ENCODE measurements around the gene JAKMIP1.

The JAKMIP1 gene

DNA sequence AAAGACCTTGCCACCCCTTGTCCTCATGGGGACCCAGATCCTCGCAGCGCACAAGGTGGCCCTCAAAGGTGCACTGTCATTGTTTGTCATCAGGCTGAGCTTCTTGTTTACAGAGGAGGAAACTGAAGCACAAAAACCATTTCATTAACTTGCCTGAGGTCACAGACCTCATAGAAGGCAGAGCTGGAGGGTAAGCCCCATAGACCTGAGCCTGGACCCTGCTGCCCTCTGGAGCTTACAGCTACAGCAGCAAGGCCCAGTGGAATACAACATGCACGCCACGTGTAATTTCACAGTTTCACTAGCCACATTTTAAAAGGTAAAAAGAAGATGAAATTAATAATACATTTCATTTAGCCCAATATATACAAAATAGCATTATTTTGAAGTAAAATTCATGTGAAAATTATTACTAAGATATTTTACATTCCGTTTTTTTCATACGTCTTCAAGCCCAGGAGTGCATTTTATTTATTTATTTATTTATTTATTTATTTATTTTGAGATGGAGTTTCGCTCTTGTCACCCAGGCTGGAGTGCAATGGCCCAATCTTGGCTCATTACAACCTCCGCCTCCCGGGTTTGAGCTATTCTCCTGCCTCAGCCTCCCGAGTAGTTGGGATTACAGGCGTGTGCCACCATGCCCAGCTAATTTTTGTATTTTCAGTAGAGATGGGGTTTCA is 8.8 kb downstream of the JAKMIP1 start:
- no peak for DNase-seq (ENCODE audit: low read depth)
- TF ChIP-seq, protein P1, sequence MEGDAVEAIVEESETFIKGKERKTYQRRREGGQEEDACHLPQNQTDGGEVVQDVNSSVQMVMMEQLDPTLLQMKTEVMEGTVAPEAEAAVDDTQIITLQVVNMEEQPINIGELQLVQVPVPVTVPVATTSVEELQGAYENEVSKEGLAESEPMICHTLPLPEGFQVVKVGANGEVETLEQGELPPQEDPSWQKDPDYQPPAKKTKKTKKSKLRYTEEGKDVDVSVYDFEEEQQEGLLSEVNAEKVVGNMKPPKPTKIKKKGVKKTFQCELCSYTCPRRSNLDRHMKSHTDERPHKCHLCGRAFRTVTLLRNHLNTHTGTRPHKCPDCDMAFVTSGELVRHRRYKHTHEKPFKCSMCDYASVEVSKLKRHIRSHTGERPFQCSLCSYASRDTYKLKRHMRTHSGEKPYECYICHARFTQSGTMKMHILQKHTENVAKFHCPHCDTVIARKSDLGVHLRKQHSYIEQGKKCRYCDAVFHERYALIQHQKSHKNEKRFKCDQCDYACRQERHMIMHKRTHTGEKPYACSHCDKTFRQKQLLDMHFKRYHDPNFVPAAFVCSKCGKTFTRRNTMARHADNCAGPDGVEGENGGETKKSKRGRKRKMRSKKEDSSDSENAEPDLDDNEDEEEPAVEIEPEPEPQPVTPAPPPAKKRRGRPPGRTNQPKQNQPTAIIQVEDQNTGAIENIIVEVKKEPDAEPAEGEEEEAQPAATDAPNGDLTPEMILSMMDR (IDR thresholded peaks at IDR 0.05; ENCODE audit: low read depth, low read length, missing control alignments): no peak
- H3K4me3 ChIP-seq (ENCODE audit: low read depth, low read length): no peak overlapping the region

DNA sequence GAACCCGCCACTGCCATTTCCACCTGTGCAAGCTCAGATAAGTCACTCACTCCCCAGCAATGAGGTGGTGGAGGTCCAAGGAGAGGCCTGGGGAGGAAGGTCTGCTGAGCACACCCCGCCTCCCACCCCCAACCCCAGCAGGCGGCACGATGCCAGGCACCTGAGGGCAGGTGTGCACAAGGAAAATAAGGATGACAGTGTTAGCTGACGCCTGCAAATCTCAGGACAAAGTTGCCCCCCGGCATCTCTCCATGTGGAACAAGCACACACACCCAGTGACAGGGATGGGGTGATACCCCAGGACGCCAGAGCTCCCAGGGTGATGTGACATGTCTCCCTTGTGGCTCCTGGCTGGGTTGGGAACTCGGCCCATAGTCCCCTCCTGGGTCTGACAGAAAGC is 9.9 kb downstream of the JAKMIP1 start:
- DNase-seq (ENCODE audit: low read depth): no peak
- TF ChIP-seq, protein P1 (IDR thresholded peaks at IDR 0.05; ENCODE audit: low read depth, low read length, missing control alignments): no peak
- no peak overlapping the region for H3K4me3 ChIP-seq (ENCODE audit: low read depth, low read length)

DNA sequence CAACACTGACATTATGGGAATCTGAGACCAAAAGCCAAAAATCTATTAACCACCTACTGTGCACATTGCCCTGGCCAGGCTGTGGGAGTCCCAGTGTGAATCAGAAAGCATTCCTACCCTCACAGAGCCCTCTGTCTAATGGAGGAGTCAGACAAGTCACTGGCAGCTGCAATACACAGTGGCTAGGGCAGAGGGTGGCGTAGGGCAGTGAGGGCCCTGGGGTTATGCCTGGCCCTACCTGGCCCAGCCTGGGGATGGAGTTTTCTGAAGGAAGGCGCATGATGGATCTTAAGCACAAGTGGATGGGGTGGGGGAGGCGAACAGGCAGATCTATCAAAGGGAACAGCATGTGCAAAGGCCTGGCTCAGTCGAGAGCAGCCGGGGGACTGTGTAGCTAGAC is 10.8 kb downstream of the JAKMIP1 start:
- DNase-seq (ENCODE audit: low read depth): no peak
- H3K4me3 ChIP-seq (ENCODE audit: low read depth, low read length): no peak overlapping the region
- TF ChIP-seq, protein P1 (IDR thresholded peaks at IDR 0.05; ENCODE audit: low read depth, low read length, missing control alignments): no peak

DNA sequence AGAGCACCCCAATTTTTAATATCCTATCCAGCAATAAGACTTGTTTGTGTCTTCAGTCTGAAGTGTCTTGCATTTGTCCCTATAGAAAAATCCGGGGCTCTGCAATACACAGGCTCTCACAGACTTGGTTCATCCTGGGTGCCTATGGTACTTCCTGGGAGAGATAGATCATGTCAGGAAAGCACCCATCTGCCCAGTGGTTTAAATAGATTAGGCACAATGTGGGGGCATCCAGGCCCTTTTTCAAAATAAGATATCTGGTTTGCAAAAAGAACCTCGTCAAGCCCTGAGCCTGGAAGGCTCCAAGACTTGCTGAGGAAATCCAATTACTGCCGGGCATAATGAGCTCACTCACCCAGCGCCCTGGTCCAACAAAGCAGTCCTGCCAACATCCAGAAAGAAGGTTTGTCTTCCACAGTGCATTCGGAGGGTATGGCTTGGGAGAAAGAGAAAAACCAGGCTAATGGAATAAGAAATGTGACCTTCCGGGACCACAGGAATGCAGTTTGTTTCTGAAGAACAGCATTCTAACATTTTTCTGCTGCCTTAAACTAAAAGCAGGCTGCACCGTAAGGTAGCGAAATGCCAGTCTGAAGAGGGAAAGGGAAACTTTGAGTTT is 11.6 kb downstream of the JAKMIP1 start:
- no peak for DNase-seq (ENCODE audit: low read depth)
- no peak overlapping the region for H3K4me3 ChIP-seq (ENCODE audit: low read depth, low read length)
- TF ChIP-seq, protein P1 (IDR thresholded peaks at IDR 0.05; ENCODE audit: low read depth, low read length, missing control alignments): no peak

DNA sequence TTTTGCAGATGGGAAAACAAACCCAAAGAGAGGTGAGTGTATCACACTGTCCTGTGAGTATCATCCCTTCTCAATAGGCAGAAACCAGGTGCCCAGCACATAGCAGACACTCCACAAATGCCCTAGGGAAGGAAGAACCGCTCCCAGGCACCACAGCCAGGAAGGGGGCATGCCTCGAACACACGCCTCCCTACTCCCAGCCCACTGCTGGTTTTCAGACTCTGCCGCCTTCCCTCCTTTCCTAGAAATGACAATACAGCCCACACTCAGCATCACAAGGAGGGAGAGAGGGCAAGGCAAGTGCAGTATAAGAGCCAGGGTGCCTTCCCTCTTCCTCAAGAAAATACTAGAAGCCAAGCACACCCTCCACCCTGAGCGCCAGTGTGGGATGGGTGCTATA is 16.2 kb downstream of the JAKMIP1 start:
- TF ChIP-seq, protein P1 (IDR thresholded peaks at IDR 0.05; ENCODE audit: low read depth, low read length, missing control alignments): no peak
- H3K4me3 ChIP-seq (ENCODE audit: low read depth, low read length): no peak overlapping the region
- no peak for DNase-seq (ENCODE audit: low read depth)

DNA sequence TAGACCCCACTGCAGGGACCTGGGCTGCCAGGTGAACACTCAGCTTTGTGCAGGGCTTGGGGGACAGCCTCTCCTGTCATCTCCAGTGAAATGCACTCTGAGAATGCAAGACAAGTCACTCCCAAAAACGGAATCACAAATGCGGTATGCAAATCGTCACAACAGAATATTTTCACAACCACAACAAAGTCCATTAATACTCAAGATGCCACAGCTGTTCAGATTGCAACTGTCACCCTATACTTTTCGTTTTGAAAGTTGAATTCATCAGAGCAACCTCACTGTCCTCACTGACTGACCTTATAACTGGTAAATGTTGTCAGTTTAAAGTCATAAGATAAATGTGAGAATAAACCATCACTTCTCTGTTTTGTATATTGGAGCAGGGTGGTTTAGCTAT is 16.6 kb downstream of the JAKMIP1 start:
- H3K4me3 ChIP-seq (ENCODE audit: low read depth, low read length): no peak overlapping the region
- TF ChIP-seq, protein P1 (IDR thresholded peaks at IDR 0.05; ENCODE audit: low read depth, low read length, missing control alignments): no peak
- DNase-seq (ENCODE audit: low read depth): peak; percentile 91
